GM21529 (cell line): ENCODE measurements around the gene BARX1.
"Not testable (repeated sequence)": the region's sequence is repeated elsewhere in the genome, so short reads cannot be mapped to it uniquely, and the experiment has no call there.

Experiments
- ATAC-seq: cut with Tn5 transposase; IDR thresholded peaks from one replicate; pipeline ENCODE4 v1.9.1; 2021; ENCODE audit not compliant: unreplicated experiment

Gene BARX1

DNA sequence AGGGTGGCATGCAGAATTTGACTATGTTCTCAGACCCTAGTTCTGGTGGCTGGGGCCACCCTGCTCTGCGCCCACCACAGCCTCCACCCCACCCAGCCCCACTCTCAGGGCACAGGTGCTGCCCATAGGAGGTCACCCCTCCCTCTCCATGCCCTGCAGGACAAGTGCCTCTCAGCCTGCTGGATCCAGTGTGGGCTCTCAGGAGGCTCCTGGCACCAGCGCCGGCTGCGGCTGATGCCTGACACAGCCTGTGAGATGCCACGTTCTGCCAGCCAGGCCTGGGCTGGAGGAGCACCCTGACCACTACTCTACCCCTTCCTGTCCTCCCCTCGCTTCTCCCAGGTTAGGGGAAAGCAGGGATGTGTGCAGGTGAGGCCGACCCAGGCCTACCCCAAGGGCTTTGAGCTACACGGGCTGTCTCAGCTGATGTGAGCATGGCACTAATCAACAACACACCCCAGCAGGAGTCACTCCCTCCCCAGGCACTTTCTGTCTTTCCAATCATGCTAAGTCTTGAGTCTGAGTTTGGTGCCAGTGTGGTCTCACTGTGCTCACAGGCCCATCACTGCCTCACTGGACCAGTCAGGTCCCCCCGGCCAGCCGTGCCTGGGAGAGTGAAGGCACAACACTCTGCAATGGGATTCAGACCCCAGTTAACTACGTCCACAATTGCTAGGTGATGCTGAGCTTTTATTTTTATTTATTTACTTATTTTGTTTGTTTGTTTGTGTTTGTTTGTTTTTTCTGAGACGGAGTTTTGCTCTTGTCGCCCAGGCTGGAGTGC lies 12.1 kb upstream of the BARX1 start:
- ATAC-seq: no peak

- ATAC-seq: no peak
These were observed 10.8 kb upstream of the BARX1 start for GRCh38 chr9:93965830-93966577.

- no peak for ATAC-seq
These were observed 9.5 kb upstream of the BARX1 start for GRCh38 chr9:93964685-93965084.

DNA sequence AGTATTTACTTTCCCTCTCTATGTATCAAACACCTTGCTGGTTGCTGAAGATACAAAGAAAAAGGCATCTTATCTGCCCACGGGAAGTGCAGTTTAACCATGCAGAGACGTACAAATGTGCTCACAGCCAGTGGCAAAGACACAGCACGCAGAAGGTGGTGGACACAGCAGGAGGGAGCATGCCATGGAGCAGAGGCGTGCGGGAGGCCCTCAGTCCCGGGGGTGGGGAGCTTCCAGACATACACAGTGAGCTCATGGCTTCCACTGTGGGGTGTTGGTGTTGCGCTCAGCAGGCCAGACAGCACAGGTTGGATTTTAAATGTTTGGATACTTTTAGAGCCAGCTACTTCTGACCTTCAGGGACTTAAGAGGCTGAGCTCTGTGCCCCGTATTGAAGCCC lies 8.8 kb upstream of the BARX1 start:
- ATAC-seq: no peak

- not testable (repeated sequence) for ATAC-seq
These were observed 8.3 kb upstream of the BARX1 start for GRCh38 chr9:93963489-93963888.

DNA sequence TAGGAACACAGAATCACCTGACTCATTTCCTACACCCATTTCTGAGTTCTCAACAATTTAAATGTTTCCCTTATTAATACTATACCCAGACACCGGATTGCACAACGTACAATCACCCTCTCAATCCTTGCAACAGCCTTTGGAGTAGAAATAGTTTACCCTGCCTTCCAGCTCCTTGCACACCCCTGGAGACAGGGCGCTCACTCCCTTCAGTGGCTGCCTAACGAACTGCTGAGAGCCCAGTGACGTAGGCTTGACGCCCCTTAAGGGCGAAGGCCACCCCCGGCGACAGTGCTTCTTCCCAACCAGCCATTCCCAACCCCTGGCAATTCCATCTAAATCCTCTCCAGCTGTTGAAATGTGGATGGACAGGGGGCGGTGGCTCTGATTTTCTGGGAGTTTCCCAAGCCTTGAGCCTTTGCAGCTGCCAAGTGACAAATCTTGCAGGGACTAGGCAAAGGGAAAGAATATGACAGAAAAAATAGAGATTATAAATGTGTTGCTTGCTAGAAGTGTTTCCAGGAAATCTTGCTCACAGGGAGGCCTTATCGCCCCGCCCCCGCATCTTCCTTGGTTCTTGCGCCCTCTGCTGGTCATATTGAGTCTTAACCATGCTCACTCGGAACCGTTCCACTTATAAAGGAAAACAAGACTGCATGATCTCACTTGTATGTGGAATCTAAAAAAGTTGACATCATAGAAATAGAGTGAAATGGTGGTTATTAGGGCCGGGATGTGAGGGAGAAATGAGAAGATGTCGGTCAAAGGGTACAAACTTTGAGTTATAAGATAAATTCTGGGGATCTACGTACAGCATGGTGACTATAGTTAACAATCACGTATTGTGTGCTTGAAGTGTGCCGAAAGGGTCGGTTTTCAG lies 7.6 kb upstream of the BARX1 start:
- no peak for ATAC-seq

DNA sequence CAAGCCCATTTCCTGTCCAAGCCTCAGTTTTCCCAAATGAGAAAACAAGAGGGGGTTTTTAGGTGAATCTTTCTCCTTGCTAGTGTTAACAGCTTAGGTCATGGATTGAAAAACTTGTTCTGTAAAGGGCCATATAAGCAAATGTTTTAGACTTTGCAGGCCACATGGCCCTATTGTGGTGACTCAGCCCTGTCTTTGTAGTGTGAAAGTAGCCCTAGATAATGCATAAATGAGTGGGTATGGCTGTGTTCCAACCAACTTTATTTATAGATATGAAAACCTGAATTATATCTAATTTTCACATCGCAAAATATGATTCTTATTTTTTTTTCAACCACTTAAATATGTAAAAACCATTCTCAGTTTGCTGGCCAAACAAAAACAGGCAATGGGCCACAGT lies 6.9 kb upstream of the BARX1 start:
- no peak for ATAC-seq

- ATAC-seq: no peak
These were observed 6.1 kb upstream of the BARX1 start for GRCh38 chr9:93960971-93961841.

GRCh38 chr9:93960221-93960970 lies 5.2 kb upstream of the BARX1 start:
- ATAC-seq: no peak

DNA sequence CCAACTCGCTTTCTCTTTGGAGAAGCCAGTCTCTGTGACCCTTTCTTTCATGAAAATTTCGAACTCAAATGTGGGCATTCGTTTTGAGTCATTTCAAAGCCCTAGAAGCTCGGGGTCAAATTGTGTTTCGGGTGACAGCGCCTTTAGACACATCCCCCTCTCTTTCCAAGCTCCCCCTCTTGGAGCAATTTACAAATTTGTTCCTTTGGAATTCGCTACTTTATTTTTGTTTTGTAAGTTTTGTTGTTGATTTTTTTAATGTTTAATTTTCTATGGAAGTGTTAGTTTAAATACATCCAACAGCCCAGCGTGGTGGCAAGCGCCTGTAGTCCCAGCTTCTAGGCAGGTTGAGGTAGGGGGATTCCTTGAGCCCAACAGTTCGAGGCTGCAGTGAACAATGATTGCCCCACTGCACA lies 4.6 kb upstream of the BARX1 start:
- ATAC-seq: no peak

DNA sequence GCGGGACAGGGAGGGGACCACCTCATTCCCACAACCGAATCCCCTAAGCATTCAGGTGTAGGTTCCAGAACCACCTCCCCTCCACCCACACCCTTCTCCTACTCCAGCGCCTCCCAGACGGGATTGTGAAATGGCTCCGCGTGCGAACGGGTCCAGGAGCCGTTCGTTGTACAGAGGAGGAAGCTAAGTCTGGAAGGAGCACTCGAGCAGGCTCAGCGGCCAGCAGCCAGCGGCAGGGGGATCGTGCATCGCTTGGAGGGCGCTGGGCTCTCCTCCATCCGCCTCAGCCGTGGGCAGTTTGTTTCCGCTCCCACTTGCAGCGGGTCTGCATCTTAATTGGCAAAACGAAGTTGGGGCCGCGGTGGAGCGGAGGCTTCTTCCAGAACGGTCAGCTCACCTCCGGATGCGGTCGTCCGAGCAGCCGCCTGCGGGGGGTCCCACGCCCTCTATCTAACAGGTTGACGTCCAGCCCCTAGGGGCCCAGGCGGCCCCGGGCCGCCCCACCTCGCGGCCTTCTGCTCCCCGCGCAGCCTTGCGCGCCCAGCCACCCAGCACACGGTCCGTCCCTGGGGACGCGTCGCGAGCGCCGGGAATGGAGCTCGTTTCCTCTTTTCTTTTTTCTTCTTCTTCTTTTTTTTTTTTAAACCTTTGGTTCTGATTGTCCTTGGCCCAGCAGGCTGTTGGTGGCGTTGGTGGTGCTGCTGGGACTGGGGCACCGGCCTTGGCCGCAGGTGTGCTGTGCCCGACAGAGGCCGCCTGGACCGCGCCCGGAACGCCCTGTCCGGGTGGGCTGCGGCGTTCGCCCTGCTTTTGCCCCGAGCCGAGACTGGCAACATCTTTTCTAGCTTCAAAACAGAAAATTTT lies 3.9 kb upstream of the BARX1 start:
- ATAC-seq: no peak

DNA sequence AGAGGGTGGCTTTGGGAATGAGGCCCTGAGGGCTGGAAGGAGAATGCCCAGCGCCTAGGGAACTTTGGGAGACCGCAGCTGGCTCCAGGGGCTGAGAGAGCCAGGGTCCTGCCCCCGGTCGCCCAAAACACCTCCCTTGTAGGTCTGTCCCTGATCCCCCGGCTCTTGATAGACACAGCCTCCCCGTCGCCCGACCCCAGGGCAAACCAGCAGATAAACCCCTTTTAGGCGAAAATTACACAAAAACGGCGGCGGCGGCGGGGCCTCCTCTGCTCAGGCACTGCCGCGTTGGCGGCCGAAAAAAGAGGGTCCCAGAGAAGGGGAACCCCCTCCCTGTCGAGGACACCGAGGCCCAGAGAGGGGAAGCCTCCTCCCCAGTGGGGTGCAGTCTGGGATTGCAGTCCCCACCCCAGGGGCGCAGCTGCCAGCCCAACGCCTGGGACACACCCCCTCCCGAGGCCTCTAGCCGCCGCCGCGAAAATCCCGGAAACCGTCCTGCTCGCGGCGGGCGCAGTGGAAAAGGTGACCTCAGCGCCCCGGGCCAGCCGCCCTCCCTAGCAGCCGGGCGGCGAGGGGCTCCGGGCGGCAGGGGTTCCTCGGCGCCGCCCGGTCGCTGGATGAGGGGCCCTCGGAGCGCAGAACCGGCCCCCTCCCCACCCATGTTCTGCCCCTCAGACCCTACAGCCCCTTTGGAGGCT lies 3.1 kb upstream of the BARX1 start:
- ATAC-seq: no peak

- no peak for ATAC-seq
These were observed 1.0 kb upstream of the BARX1 start for GRCh38 chr9:93955981-93956784.

DNA sequence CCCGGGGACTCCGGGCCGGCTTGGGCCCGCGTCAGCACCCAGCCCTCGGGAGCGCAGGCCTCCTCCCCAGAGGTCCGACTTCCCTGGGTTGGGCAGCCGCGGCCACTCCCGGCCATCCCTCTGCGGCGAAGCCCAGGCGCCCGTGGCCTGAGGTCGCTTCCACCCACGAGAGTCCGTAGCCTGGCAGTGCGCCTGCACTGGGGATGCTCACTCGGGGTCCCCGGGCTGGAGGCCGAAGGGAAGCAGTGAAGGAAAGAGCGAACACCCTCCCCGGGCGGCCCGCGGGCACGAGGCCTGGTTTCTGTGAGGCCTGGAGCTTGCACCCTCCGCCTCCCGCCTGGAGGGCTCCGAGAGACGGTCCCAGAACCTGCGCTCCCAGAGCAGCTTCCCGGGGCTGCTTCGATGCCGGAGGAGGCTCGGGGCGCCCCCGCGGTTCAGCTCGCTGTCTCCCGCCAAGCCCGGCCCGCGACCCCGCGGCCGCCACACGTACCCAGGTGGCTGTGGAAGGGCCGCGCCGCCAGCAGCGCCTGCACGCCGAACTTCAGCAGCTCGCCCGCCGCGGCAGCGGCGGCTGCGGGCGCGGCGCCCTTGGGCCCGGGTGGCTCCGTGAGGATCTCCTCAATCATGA lies 607 bp downstream of the BARX1 start:
- no peak for ATAC-seq

DNA sequence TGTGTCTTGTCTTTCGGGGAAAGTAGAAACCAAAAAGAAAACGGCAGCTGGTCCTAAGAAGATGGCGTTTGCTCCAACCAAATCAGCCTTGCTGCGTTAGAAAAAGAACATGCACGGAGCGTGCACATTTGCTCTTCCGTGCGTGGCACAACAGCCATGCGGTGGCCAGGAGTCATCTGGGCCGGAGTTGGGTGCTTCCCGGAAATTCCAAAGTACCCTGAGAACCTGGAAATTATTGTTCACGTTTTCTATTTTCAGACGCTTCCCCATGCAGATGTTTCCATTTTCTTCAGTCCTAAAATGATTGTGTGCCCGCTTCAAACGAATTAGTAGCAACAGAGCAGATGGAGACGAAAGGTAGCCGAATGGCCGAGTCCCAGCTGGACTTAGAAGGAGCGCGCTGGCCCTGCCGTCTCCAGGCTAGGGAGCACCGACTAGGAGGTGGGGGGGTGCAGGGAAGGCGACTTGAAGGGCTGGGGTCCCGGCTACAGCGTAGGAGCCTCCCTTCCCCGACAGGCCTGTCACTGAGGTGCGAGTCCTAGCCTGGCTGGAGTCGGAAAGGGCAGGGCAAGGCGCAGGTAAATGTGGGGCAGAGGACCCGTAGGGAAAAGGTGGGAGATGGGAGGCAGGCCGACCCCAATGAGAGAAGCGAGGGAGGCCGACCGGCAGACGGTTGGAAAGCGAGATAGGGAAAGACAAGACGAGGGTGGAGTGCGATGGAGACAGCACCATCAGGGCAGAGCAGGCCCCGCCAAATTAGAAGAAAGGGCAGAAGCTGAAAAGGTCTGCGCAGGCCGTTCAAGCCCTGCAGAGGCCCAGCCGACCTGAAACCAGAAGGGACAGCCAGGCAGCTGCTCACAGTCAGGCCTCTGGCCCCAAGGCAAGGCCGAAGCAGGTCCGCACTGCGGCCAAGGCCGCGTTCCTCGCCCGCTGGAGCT lies 1.4 kb downstream of the BARX1 start:
- ATAC-seq: no peak
